ENCODE results near the gene USP32.
A peak's percentile ranks its signal among the peaks of the same experiment; 100 is the strongest.

Gene USP32

GRCh38 chr17:60167065-60167741, 224.7 kb downstream of the USP32 start:
- Histone ChIP-seq H4K20me1 (ENCODE audit: insufficient read depth, low read length, poor library complexity, severe bottlenecking) (no peaks in the 10 kb centered on the region), H3K9ac (ENCODE audit: low read depth, low read length, poor library complexity, severe bottlenecking) (no peak overlapping the region), H3K9me3 (ENCODE audit: insufficient read depth, low read depth, low read length) (no peaks in the 10 kb centered on the region), H3K27me3 (ENCODE audit: insufficient read depth, low read length, poor library complexity, severe bottlenecking) (no peaks in the 10 kb centered on the region), H3F3A (ENCODE audit: low read depth) (peaks cover 4% of the 10 kb centered on the region; the same call in 1 of the 2 replicates), H3K36me3 (ENCODE audit: insufficient read depth, low read length) (no peaks in the 10 kb centered on the region), H2AFZ (ENCODE audit: low read length) (no peak overlapping the region), H3K9me2 (replicated peaks; ENCODE audit: low read depth, low read length) (no peaks in the 10 kb centered on the region), H3K4me1 (ENCODE audit: insufficient read depth, low read length, poor library complexity, severe bottlenecking) (peaks cover 32% of the 10 kb centered on the region), H3K79me2 (ENCODE audit: insufficient read depth, low read length) (no peaks in the 10 kb centered on the region), H3K4me2 (ENCODE audit: low read depth, low read length, poor library complexity, severe bottlenecking) (no peak overlapping the region), H3K4me3 (ENCODE audit: low read length, poor library complexity, severe bottlenecking) (no peak overlapping the region)
- TF ChIP-seq CTCF (conservative IDR thresholded peaks at IDR 0.05; ENCODE audit: low read length), result no peak
- TF ChIP-seq EZH2phosphoT487 (IDR thresholded peaks at IDR 0.05; ENCODE audit: borderline replicate concordance), result no peak

GRCh38 chr17:60165971-60166370, 226.0 kb downstream of the USP32 start:
- Histone ChIP-seq H3K4me1 (ENCODE audit: insufficient read depth, low read length, poor library complexity, severe bottlenecking) (peaks cover 41% of the 10 kb centered on the region), H3K36me3 (ENCODE audit: insufficient read depth, low read length) (no peaks in the 10 kb centered on the region), H3F3A (ENCODE audit: low read depth) (peaks cover 4% of the 10 kb centered on the region; the same call in 1 of the 2 replicates), H2AFZ (ENCODE audit: low read length) (no peak overlapping the region), H3K27me3 (ENCODE audit: insufficient read depth, low read length, poor library complexity, severe bottlenecking) (no peaks in the 10 kb centered on the region), H3K4me3 (ENCODE audit: low read length, poor library complexity, severe bottlenecking) (no peak overlapping the region), H3K4me2 (ENCODE audit: low read depth, low read length, poor library complexity, severe bottlenecking) (peak overlapping the region; percentile 35), H3K9ac (ENCODE audit: low read depth, low read length, poor library complexity, severe bottlenecking) (no peak overlapping the region), H3K9me2 (replicated peaks; ENCODE audit: low read depth, low read length) (no peaks in the 10 kb centered on the region), H3K9me3 (ENCODE audit: insufficient read depth, low read depth, low read length) (no peaks in the 10 kb centered on the region), H4K20me1 (ENCODE audit: insufficient read depth, low read length, poor library complexity, severe bottlenecking) (no peaks in the 10 kb centered on the region), H3K79me2 (ENCODE audit: insufficient read depth, low read length) (no peaks in the 10 kb centered on the region)
- TF ChIP-seq EZH2phosphoT487 (IDR thresholded peaks at IDR 0.05; ENCODE audit: borderline replicate concordance) (no peak), CTCF (conservative IDR thresholded peaks at IDR 0.05; ENCODE audit: low read length) (no peak)

GRCh38 chr17:60165223-60165622, 226.7 kb downstream of the USP32 start:
- Histone ChIP-seq H3K9me3 (ENCODE audit: insufficient read depth, low read depth, low read length) (no peaks in the 10 kb centered on the region), H3F3A (ENCODE audit: low read depth) (peaks cover 4% of the 10 kb centered on the region; the same call in 1 of the 2 replicates), H3K4me2 (ENCODE audit: low read depth, low read length, poor library complexity, severe bottlenecking) (no peak overlapping the region), H3K27me3 (ENCODE audit: insufficient read depth, low read length, poor library complexity, severe bottlenecking) (no peaks in the 10 kb centered on the region), H4K20me1 (ENCODE audit: insufficient read depth, low read length, poor library complexity, severe bottlenecking) (no peaks in the 10 kb centered on the region), H3K4me1 (ENCODE audit: insufficient read depth, low read length, poor library complexity, severe bottlenecking) (peaks cover 34% of the 10 kb centered on the region), H3K36me3 (ENCODE audit: insufficient read depth, low read length) (no peaks in the 10 kb centered on the region), H3K9me2 (replicated peaks; ENCODE audit: low read depth, low read length) (no peaks in the 10 kb centered on the region), H3K79me2 (ENCODE audit: insufficient read depth, low read length) (no peaks in the 10 kb centered on the region), H2AFZ (ENCODE audit: low read length) (no peak overlapping the region), H3K4me3 (ENCODE audit: low read length, poor library complexity, severe bottlenecking) (no peak overlapping the region), H3K9ac (ENCODE audit: low read depth, low read length, poor library complexity, severe bottlenecking) (no peak overlapping the region)
- no peak for TF ChIP-seq EZH2phosphoT487 (IDR thresholded peaks at IDR 0.05; ENCODE audit: borderline replicate concordance)
- TF ChIP-seq CTCF (conservative IDR thresholded peaks at IDR 0.05; ENCODE audit: low read length), result 0 out of 2 replicates have a peak, but pooled peaks have one; percentile 22

Measured in Loucy (cell line).